Measurements from ENCODE around the gene PLA2G4E.

Gene PLA2G4E

GRCh38 chr15:41990691-41991090 is 30.2 kb downstream of the PLA2G4E start:
- no peak for DNase-seq (ENCODE audit: extremely low read depth, low read depth)

DNA sequence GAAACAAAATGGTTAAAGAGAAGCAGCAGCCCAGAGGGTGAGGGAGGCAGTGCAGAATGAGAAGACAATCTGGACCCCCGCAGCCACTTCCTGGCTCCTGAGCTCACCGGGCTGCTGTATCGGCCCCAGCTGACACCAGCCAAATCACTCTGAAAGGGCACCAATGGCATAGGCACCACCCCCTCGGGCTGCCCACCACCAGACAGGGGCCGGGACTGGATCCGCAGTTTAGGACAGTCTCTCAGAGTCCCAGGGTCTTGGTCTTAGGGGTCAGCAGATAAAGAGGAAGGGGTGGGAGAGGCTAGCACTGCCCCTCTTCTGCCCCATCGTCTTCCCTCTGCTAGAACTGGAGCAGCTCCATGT is 30.6 kb downstream of the PLA2G4E start:
- DNase-seq (ENCODE audit: extremely low read depth, low read depth): no peak
- no peak for TF ChIP-seq CTCF (IDR thresholded peaks at IDR 0.05; ENCODE audit: low read depth, low read length)

More at GRCh38 chr15:41990691-41991090, 30.2 kb downstream of the PLA2G4E start:
- no peak for TF ChIP-seq CTCF (IDR thresholded peaks at IDR 0.05; ENCODE audit: low read depth, low read length)

- peak; percentile 31 for DNase-seq (ENCODE audit: extremely low read depth, low read depth)
- peak; percentile 99 for TF ChIP-seq CTCF (IDR thresholded peaks at IDR 0.05; ENCODE audit: low read depth, low read length)
Observed at GRCh38 chr15:41989573-41990242, 31.1 kb downstream of the PLA2G4E start.

DNA sequence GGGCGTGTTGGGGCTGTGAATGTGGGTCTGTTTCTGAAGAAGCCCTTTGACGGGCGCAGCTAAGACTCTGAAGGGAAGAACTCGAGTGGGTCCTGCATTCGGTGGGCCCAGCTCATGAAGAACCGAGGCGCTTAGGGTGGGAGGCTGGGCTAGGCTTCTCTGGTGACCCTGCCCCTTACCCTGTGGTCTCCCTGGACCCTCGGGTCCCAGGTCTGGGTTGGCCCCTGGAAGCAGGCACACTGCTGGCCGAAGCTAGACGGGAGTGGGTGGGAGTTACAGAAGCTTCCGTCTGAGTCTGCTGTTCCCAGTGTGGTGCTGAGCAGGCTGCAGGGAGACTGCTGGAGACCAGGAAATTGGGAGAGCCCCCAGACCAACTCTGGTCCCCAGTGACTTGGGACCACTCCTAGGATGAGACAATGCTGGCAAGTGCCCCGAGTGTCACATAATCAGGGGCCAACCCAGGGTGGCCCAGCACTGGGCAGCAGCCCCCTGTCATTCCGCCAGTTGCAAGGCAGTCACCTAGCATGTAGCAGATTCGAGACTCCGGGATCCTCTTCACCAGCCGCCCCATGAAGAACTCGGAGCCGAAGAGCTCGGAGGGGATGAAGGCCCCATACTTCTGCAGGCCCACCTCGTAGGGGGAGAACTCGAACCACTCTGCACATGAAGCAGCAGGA is 31.8 kb downstream of the PLA2G4E start:
- no peak for DNase-seq (ENCODE audit: extremely low read depth, low read depth)
- TF ChIP-seq CTCF (IDR thresholded peaks at IDR 0.05; ENCODE audit: low read depth, low read length): no peak

DNA sequence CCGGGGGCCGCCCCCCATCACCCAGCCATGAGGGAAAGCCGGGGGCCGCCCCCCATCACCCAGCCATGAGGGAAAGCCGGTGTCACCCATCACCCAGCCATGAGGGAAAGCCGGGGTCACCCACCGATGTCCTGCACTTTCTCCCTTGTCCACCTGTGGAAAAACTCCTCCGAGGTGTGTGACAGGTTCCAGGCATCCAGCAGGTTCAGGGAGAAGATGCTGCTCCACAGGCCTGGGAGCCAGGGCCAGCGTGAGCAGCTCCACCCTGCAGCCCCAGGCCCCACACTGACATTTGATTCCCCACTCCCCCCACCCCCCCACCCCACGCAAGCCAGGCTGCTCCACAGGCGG is 32.9 kb downstream of the PLA2G4E start:
- DNase-seq (ENCODE audit: extremely low read depth, low read depth): no peak
- no peak for TF ChIP-seq CTCF (IDR thresholded peaks at IDR 0.05; ENCODE audit: low read depth, low read length)

DNA sequence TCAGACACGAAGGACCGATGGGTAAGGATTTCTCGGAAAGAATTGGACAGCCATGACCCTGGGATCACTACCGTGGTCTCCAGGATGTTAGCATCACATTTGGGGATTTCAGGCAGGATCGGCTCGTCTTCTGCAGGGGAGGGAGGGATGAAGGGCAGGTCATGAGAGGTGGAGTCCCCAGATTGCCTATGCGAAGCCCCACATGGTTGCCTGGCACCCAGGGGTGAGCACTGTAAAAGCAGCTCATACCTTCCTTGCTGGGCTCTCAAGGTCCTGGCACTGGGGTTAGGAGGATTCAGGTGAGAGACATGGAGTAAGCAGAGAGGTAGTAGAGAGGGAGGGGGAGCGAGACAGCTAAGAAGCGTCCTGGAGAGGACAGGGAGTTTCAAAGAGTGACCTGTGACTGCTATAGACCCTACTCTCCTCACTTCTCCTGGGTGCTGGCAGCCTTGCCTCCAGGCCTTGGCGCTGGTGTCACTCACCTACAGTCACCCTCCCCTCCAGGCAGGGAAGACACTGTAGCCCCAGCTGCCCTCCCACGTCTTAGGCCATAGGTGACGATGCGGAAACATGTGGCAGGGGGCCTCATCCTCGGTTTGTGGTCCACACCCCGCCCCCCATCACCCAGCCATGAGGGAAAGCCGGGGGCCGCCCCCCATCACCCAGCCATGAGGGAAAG is 33.5 kb downstream of the PLA2G4E start:
- DNase-seq (ENCODE audit: extremely low read depth, low read depth): no peak
- no peak for TF ChIP-seq CTCF (IDR thresholded peaks at IDR 0.05; ENCODE audit: low read depth, low read length)
